Inferior parietal cortex (tissue), 1 donor: Measurements from ENCODE around the gene QKI.
"Not testable (repeated sequence)": the region's sequence is repeated elsewhere in the genome, so short reads cannot be mapped to it uniquely, and the experiment has no call there.

Source experiments
- DNase-seq: peaks from one replicate; pipeline ENCODE4 v3.0.0-alpha.2; 2016; ENCODE audit errors: extremely low spot score

QKI gene

GRCh38 chr6:163414946-163415619, 565 bp downstream of the QKI start:
- no peak for DNase-seq

- DNase-seq: no peak
Observed at GRCh38 chr6:163415620-163416556, 1.4 kb downstream of the QKI start.

GRCh38 chr6:163416557-163417253, 2.2 kb downstream of the QKI start:
- DNase-seq: peak; percentile 93

GRCh38 chr6:163417595-163417994, 3.1 kb downstream of the QKI start:
- DNase-seq: no peak

- no peak for DNase-seq
Observed at GRCh38 chr6:163418311-163419029, 4.0 kb downstream of the QKI start.

GRCh38 chr6:163419413-163420288, 5.1 kb downstream of the QKI start:
- DNase-seq: no peak

- no peak for DNase-seq
Observed at GRCh38 chr6:163420289-163420614, 5.7 kb downstream of the QKI start.

- no peak for DNase-seq
Observed at GRCh38 chr6:163422550-163422949, 8.0 kb downstream of the QKI start.

- DNase-seq: no peak
Observed at GRCh38 chr6:163423696-163424095, 9.2 kb downstream of the QKI start.

- no peak for DNase-seq
Observed at GRCh38 chr6:163427498-163428254, 13.2 kb downstream of the QKI start.

GRCh38 chr6:163428373-163428772, 13.9 kb downstream of the QKI start:
- DNase-seq: no peak

GRCh38 chr6:163429858-163430448, 15.4 kb downstream of the QKI start:
- DNase-seq: no peak

- DNase-seq: no peak
Observed at GRCh38 chr6:163432300-163432699, 17.8 kb downstream of the QKI start.

GRCh38 chr6:163433486-163433885, 19.0 kb downstream of the QKI start:
- not testable (repeated sequence) for DNase-seq

- no peak for DNase-seq
Observed at GRCh38 chr6:163435023-163435422, 20.5 kb downstream of the QKI start.

GRCh38 chr6:163436843-163437242, 22.3 kb downstream of the QKI start:
- DNase-seq: no peak

- DNase-seq: no peak
Observed at GRCh38 chr6:163437466-163437865, 22.9 kb downstream of the QKI start.

GRCh38 chr6:163438298-163438939, 23.9 kb downstream of the QKI start:
- no peak for DNase-seq

- no peak for DNase-seq
Observed at GRCh38 chr6:163438940-163439335, 24.4 kb downstream of the QKI start.
